Measurements from ENCODE around the gene ZBTB42.

The ZBTB42 gene

GRCh38 chr14:104843442-104844305, 42.8 kb downstream of the ZBTB42 start:
- no peak for DNase-seq (ENCODE audit: low read depth in 2 of 2)

GRCh38 chr14:104844306-104845032, 43.6 kb downstream of the ZBTB42 start:
- DNase-seq (ENCODE audit: low read depth in 2 of 2): no peak

GRCh38 chr14:104845033-104845666, 44.2 kb downstream of the ZBTB42 start:
- no peak for DNase-seq (ENCODE audit: low read depth in 2 of 2)

- DNase-seq (ENCODE audit: low read depth in 2 of 2): no peak
Observed at GRCh38 chr14:104845834-104846441, 45.0 kb downstream of the ZBTB42 start.

- no peak for DNase-seq (ENCODE audit: low read depth in 2 of 2)
Observed at GRCh38 chr14:104852280-104852663, 51.4 kb downstream of the ZBTB42 start.
